NB4 (cell line): ENCODE results near the gene IREB2.

Experiments used
- DNase-seq: peaks from one replicate; pipeline ENCODE4 v3.0.0; 2010; ENCODE audit warnings: low read depth
- H3K4me3 ChIP-seq: one replicate; pipeline ENCODE4 v1.5.1; 2011; ENCODE audit warnings: mild to moderate bottlenecking, low read depth, low read length, moderate library complexity
- MYC ChIP-seq: IDR thresholded peaks from 2 replicates; pipeline ENCODE4 v1.6.1; 2011; ENCODE audit warnings: low read depth, low read length
- POLR2A ChIP-seq: IDR thresholded peaks from 2 replicates; pipeline ENCODE4 v1.6.1; 2011; ENCODE audit warnings: mild to moderate bottlenecking; ENCODE audit not compliant: insufficient read length; ENCODE audit errors: extremely low read depth
- TF ChIP-seq, protein P1 (sequence below): IDR thresholded peaks from 2 replicates; pipeline ENCODE4 v1.6.1; 2011; ENCODE audit warnings: low read depth, low read length
- TF ChIP-seq, protein P2 (sequence below): IDR thresholded peaks from one replicate; pipeline ENCODE4 v1.5.1; 2012; ENCODE audit warnings: low read depth, low read length

Gene IREB2

GRCh38 chr15:78446551-78446950 is 8.5 kb downstream of the IREB2 start:
- no peak overlapping the region for H3K4me3 ChIP-seq
- TF ChIP-seq, protein P1, sequence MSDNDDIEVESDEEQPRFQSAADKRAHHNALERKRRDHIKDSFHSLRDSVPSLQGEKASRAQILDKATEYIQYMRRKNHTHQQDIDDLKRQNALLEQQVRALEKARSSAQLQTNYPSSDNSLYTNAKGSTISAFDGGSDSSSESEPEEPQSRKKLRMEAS = no peak
- no peak for TF ChIP-seq POLR2A
- no peak for TF ChIP-seq MYC
- TF ChIP-seq, protein P2, sequence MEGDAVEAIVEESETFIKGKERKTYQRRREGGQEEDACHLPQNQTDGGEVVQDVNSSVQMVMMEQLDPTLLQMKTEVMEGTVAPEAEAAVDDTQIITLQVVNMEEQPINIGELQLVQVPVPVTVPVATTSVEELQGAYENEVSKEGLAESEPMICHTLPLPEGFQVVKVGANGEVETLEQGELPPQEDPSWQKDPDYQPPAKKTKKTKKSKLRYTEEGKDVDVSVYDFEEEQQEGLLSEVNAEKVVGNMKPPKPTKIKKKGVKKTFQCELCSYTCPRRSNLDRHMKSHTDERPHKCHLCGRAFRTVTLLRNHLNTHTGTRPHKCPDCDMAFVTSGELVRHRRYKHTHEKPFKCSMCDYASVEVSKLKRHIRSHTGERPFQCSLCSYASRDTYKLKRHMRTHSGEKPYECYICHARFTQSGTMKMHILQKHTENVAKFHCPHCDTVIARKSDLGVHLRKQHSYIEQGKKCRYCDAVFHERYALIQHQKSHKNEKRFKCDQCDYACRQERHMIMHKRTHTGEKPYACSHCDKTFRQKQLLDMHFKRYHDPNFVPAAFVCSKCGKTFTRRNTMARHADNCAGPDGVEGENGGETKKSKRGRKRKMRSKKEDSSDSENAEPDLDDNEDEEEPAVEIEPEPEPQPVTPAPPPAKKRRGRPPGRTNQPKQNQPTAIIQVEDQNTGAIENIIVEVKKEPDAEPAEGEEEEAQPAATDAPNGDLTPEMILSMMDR = no peak
- no peak for DNase-seq

DNA sequence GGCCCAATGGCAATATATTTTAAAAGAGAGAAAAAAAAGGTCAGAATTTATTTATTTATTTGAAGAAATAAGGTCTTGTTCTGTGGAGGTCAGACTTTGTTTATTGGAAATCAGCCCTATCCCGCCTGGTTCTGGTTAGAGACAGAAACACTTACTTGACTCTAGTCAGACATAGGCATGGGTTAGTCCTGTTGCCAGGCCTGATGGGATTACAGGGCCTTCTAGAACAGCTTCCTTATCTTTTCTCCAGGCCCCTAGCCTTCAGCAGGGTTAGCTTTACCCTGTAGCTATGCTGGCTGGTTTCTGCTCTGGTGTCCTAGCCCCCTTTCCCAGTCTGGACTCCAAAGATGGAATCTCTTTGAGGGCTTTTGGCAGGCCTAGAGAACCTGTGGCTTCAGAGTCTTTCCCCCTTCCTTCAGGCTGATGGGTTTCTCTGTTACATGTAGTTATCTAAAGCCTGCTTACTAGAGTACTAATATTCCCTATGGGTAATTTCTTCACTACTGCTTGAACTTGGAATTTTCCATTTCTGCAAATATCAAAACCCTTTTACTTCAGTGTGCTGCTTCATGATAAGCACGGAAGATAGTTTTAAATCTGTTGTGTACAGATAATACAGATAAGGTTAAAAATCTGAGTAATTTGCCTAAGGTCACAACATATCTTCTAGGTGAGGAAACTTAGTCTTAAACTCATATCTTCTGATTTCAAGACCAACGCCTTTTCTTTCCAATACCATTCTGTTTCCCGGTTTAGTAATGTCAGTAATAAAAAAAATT is 10.6 kb downstream of the IREB2 start:
- TF ChIP-seq, protein P1 = no peak
- TF ChIP-seq, protein P2 = no peak
- TF ChIP-seq POLR2A (no peak), MYC (no peak)
- no peak overlapping the region for H3K4me3 ChIP-seq
- no peak for DNase-seq

DNA sequence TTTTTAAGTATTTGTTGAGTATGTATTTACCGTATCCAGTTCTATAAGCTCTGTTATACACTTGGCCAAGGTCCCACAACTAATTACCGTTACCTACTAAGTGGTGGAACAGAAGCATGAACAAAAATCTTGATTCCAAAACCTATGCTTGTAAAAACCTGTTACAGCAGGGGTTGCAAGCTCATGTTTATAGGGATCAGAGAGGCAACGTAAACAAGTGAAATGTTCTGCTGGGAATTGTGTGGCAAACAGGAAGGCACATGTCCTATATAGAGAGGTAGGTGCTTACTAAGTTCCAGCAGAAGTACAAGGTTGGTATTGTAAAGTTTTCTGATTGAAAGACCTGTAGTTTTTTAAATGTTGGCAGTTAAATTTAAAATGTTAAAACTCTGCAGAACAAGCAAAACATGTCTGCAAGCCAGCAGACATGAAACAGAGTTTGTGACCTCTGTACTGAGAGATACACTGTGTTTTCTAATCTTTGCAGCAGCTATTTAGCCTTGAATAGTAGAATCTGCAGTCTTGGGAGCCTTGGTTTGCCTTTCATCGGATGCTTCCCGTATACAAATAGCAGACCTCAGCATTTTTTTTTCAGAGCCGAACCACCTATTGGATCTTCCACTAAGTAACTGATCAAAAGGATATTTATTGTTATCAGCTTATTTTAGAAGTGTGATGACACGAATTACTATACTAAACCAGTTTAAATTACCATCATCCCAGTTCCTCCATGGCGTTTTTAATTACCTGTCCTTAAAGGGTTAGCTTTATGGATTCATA is 11.4 kb downstream of the IREB2 start:
- no peak overlapping the region for H3K4me3 ChIP-seq
- no peak for DNase-seq
- no peak for TF ChIP-seq POLR2A

DNA sequence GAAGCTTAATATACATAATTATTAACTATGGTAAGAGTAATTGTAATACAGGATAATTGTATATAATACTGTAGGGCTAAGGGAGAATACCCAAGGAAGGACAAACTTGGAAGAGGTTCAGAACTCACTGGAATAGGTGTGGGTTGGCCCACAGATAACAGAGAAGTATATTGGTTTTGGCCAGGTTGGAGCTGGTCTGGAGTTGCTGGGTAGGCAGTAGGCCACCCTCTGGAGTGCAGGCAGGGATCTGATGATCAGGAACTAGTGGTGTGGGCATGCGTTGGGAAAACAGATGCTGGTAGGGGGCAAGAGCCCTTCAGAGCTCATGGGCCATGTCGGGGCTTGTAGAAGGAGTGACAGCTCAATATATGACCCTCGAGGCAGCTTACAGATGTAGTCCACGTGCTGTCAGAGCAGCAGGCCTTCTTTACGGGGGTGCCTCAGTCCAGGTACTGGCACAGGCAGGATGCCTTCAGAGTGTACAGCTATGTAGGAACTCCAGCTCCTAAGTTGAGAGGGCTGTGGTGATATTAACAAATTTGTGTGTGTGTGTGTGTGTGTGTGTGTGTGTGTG is 12.4 kb downstream of the IREB2 start:
- TF ChIP-seq POLR2A = no peak
- TF ChIP-seq, protein P2 = no peak
- TF ChIP-seq MYC = no peak
- TF ChIP-seq, protein P1 = no peak
- no peak for DNase-seq
- no peak overlapping the region for H3K4me3 ChIP-seq

DNA sequence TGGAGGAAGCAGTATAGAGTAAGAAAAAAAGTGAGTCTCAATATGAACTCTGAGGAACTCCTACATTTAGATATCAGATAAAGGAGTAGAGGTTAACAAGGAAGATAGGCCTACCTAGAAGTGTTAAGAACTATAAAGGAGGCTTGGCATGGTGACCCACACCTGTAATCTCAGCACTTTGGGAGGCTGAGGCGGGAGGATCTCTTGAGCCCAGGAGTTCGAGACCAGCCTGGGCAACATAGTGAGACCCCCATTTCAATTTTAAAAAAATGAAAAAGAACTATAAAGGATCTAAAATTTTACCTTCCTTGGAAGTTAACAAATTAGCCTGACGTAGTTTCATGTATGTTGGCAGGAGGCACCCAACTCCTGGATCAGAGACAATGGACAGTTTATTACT is 14.5 kb downstream of the IREB2 start:
- DNase-seq = no peak
- TF ChIP-seq, protein P1 = no peak
- TF ChIP-seq, protein P2 = no peak
- TF ChIP-seq POLR2A = no peak
- TF ChIP-seq MYC = no peak
- H3K4me3 ChIP-seq = no peak overlapping the region

DNA sequence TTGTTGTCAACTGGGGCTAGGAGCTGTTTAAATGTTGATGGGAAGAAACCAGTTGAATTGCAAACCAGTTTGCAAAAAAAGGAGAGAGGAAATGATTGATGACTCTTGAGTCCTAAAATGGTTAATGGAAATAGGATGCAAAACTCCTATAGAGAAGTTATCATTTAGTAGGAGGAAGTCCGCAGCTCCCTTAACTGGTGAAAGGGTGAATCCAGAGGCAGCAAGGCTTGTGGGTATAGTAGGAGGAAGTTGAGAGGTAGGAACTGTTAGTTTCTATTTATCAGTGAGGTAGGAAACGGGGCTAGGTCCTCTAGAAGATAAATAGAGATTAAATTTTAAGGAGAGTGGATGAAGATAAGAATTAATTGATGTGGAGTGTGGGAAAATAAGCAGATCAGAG is 15.4 kb downstream of the IREB2 start:
- TF ChIP-seq, protein P2 = no peak
- TF ChIP-seq POLR2A (no peak), MYC (no peak)
- TF ChIP-seq, protein P1 = no peak
- DNase-seq = peak; percentile 58
- no peak overlapping the region for H3K4me3 ChIP-seq
